SK-N-SH treated with all-trans-retinoic acid at 6 μM for 48 hours (cell line): ENCODE data around the gene PIK3R5.

Experiments used
- ATAC-seq: fragments of 200-7000 bp; cut with Tn5 transposase; 3 replicates; pipeline ENCODE4 v1.9.1; 2020; ENCODE audit warnings: mild to moderate bottlenecking, moderate library complexity
- ARNTL ChIP-seq: fragments of 450-650 bp; formaldehyde crosslinking; IDR thresholded peaks from 2 replicates; pipeline ENCODE4 v1.5.0; 2020; ENCODE audit warnings: low read depth, mild to moderate bottlenecking, moderate library complexity, borderline replicate concordance
- BACH2 ChIP-seq: fragments of 250-450 bp; sonication (Bioruptor Pico); IDR thresholded peaks from 2 replicates; pipeline ENCODE4 v1.9.0; 2021; ENCODE audit warnings: mild to moderate bottlenecking, borderline replicate concordance
- CREB5 ChIP-seq: fragments of 250-450 bp; sonication (Bioruptor Pico); IDR thresholded peaks from 2 replicates; pipeline ENCODE4 v1.5.1; 2020; ENCODE audit warnings: low read depth, mild to moderate bottlenecking, moderate library complexity
- CSDC2 ChIP-seq: fragments of 250-450 bp; sonication (Bioruptor Pico); IDR thresholded peaks from 2 replicates; pipeline ENCODE4 v1.5.0; 2020; ENCODE audit warnings: mild to moderate bottlenecking, moderate library complexity
- CSRNP3 ChIP-seq: fragments of 250-450 bp; sonication (Bioruptor Pico); IDR thresholded peaks from 2 replicates; pipeline ENCODE4 v1.5.1; 2021; ENCODE audit warnings: mild to moderate bottlenecking, moderate library complexity
- ESRRG ChIP-seq: fragments of 250-450 bp; sonication (Bioruptor Pico); IDR thresholded peaks from 2 replicates; pipeline ENCODE4 v1.6.1; 2021; ENCODE audit warnings: mild to moderate bottlenecking
- GLIS3 ChIP-seq: fragments of 250-450 bp; sonication (Bioruptor Pico); IDR thresholded peaks from 2 replicates; pipeline ENCODE4 v1.5.0; 2020; ENCODE audit warnings: mild to moderate bottlenecking, moderate library complexity
- ISL1 ChIP-seq: fragments of 250-450 bp; sonication (Bioruptor Pico); IDR thresholded peaks from 2 replicates; pipeline ENCODE4 v2.1.2; 2022; ENCODE audit warnings: mild to moderate bottlenecking, moderate library complexity
- OSR1 ChIP-seq: fragments of 250-450 bp; sonication (Bioruptor Pico); IDR thresholded peaks from 2 replicates; pipeline ENCODE4 v1.8.0; 2022; ENCODE audit warnings: moderate library complexity, mild to moderate bottlenecking, inconsistent platforms
- PATZ1 ChIP-seq: fragments of 250-450 bp; sonication (Bioruptor Pico); IDR thresholded peaks from 2 replicates; pipeline ENCODE4 v1.8.0; 2020; ENCODE audit warnings: mild to moderate bottlenecking, moderate library complexity, borderline replicate concordance
- POU6F1 ChIP-seq: fragments of 250-450 bp; sonication (Bioruptor Pico); IDR thresholded peaks from 2 replicates; pipeline ENCODE4 v1.8.0; 2021; ENCODE audit warnings: low read depth, mild to moderate bottlenecking, moderate library complexity, borderline replicate concordance
- PPARA ChIP-seq: fragments of 250-450 bp; sonication (Bioruptor Pico); IDR thresholded peaks from 2 replicates; pipeline ENCODE4 v1.5.0; 2020; ENCODE audit warnings: mild to moderate bottlenecking, borderline replicate concordance
- RARB ChIP-seq: fragments of 250-450 bp; sonication (Bioruptor Pico); IDR thresholded peaks from 2 replicates; pipeline ENCODE4 v1.8.0; 2021; ENCODE audit warnings: mild to moderate bottlenecking, moderate library complexity
- SNAI2 ChIP-seq: fragments of 250-450 bp; sonication (Bioruptor Pico); IDR thresholded peaks from 2 replicates; pipeline ENCODE4 v1.5.0; 2020; ENCODE audit warnings: mild to moderate bottlenecking, moderate library complexity
- TCF4 ChIP-seq: fragments of 250-450 bp; sonication (Bioruptor Pico); IDR thresholded peaks from 2 replicates; pipeline ENCODE4 v1.8.0; 2021; ENCODE audit warnings: mild to moderate bottlenecking, moderate library complexity, borderline replicate concordance
- TOX ChIP-seq: fragments of 250-450 bp; sonication (Bioruptor Pico); IDR thresholded peaks from 2 replicates; pipeline ENCODE4 v1.8.0; 2021; ENCODE audit warnings: mild to moderate bottlenecking, moderate library complexity, borderline replicate concordance
- ZC3H10 ChIP-seq: fragments of 250-450 bp; sonication (Bioruptor Pico); IDR thresholded peaks from 2 replicates; pipeline ENCODE4 v1.5.1; 2021; ENCODE audit warnings: mild to moderate bottlenecking, moderate library complexity
- ZFP3 ChIP-seq: fragments of 250-450 bp; sonication (Bioruptor Pico); IDR thresholded peaks from 2 replicates; pipeline ENCODE4 v1.5.0; 2020; ENCODE audit warnings: mild to moderate bottlenecking, moderate library complexity
- ZFP30 ChIP-seq: fragments of 450-650 bp; formaldehyde crosslinking; IDR thresholded peaks from 2 replicates; pipeline ENCODE4 v1.5.0; 2022; ENCODE audit warnings: mild to moderate bottlenecking, moderate library complexity
- ZNF565 ChIP-seq: fragments of 450-650 bp; formaldehyde crosslinking; conservative IDR thresholded peaks from 2 replicates; pipeline ENCODE4 v1.5.0; 2020; ENCODE audit warnings: low read depth, mild to moderate bottlenecking, moderate library complexity
- ZNF70 ChIP-seq: fragments of 450-650 bp; formaldehyde crosslinking; IDR thresholded peaks from 2 replicates; pipeline ENCODE4 v1.5.0; 2020; ENCODE audit warnings: mild to moderate bottlenecking, moderate library complexity
- ZNF8 ChIP-seq: fragments of 450-650 bp; formaldehyde crosslinking; IDR thresholded peaks from 2 replicates; pipeline ENCODE4 v1.5.0; 2020; ENCODE audit warnings: mild to moderate bottlenecking, moderate library complexity

The PIK3R5 gene

GRCh38 chr17:8925808-8926207, 39.7 kb downstream of the PIK3R5 start:
- TF ChIP-seq ZC3H10 (no peak), RARB (CRISPR knock-in tag) (no peak), TCF4 (CRISPR knock-in tag) (no peak), CSDC2 (no peak), ZNF70 (no peak), GLIS3 (CRISPR knock-in tag) (no peak), ESRRG (no peak), PATZ1 (no peak)
- no peak for ATAC-seq

- no peak for TF ChIP-seq OSR1 (CRISPR knock-in tag)
- TF ChIP-seq ZNF70: no peak
- TF ChIP-seq GLIS3 (CRISPR knock-in tag): no peak
- no peak for TF ChIP-seq CSRNP3
- no peak for TF ChIP-seq ISL1 (CRISPR knock-in tag)
- no peak for TF ChIP-seq POU6F1 (CRISPR knock-in tag)
- no peak for TF ChIP-seq TCF4 (CRISPR knock-in tag)
- TF ChIP-seq PPARA (CRISPR knock-in tag): no peak
- no peak for TF ChIP-seq ESRRG
- no peak for TF ChIP-seq ZNF565 (CRISPR knock-in tag)
- no peak for TF ChIP-seq CSDC2
- TF ChIP-seq ZNF8 (CRISPR knock-in tag): no peak
- no peak for TF ChIP-seq SNAI2 (CRISPR knock-in tag)
- no peak for TF ChIP-seq CREB5 (CRISPR knock-in tag)
- no peak for TF ChIP-seq BACH2 (CRISPR knock-in tag)
- TF ChIP-seq RARB (CRISPR knock-in tag): no peak
- TF ChIP-seq ARNTL: no peak
- TF ChIP-seq PATZ1: no peak
- no peak for TF ChIP-seq ZFP30 (CRISPR knock-in tag)
- TF ChIP-seq ZC3H10: no peak
- no peak for ATAC-seq
Observed at GRCh38 chr17:8925141-8925540, 40.4 kb downstream of the PIK3R5 start.

- no peak for ATAC-seq
- TF ChIP-seq CSRNP3 (no peak), BACH2 (CRISPR knock-in tag) (no peak), TCF4 (CRISPR knock-in tag) (no peak), TOX (no peak), ESRRG (no peak), RARB (CRISPR knock-in tag) (no peak), PATZ1 (no peak), ZNF8 (CRISPR knock-in tag) (no peak), CREB5 (CRISPR knock-in tag) (no peak), ISL1 (CRISPR knock-in tag) (no peak), ZFP3 (CRISPR knock-in tag) (no peak), CSDC2 (no peak)
- TF ChIP-seq, all 23 proteins: peak for 0
Observed at GRCh38 chr17:8924595-8924994, 40.9 kb downstream of the PIK3R5 start.
